Daoy (cell line): ENCODE data around the gene MRPL42. TPM values are rescaled to one million over a fixed set of nuclear protein-coding genes. Genes with fewer than 3 reads are reported as not detected.
"Not testable (repeated sequence)": the region's sequence is repeated elsewhere in the genome, so short reads cannot be mapped to it uniquely, and the experiment has no call there.

Experiments used
- DNase-seq: peaks from one replicate; pipeline ENCODE4 v3.0.0-alpha.2; 2015; ENCODE audit warnings: low read depth
- total RNA-seq: library from RNA; depleted of rRNA; stranded (reverse); fragments of >200 nt; shearing (Covaris generic); gene quantifications from 2 replicates; pipeline ENCODE4 v1.2.3, GENCODE V29; 2014

MRPL42 gene
- total RNA-seq, 1 experiment from 2014 or later, result 151 TPM

GRCh38 chr12:93443576-93443975 is 23.7 kb upstream of the MRPL42 start:
- DNase-seq, result no peak

GRCh38 chr12:93447555-93448290 is 19.6 kb upstream of the MRPL42 start:
- no peak for DNase-seq

- no peak for DNase-seq
These were observed 18.5 kb upstream of the MRPL42 start for GRCh38 chr12:93448796-93449195.

- DNase-seq, result no peak
These were observed 18.0 kb upstream of the MRPL42 start for GRCh38 chr12:93449277-93449676.

GRCh38 chr12:93451423-93452158 is 15.7 kb upstream of the MRPL42 start:
- no peak for DNase-seq

- DNase-seq, result peak; percentile 30
These were observed 13.7 kb upstream of the MRPL42 start for GRCh38 chr12:93453633-93454032.

- no peak for DNase-seq
These were observed 11.2 kb upstream of the MRPL42 start for GRCh38 chr12:93456077-93456476.

GRCh38 chr12:93459097-93459496 is 8.2 kb upstream of the MRPL42 start:
- no peak for DNase-seq

GRCh38 chr12:93460003-93460402 is 7.3 kb upstream of the MRPL42 start:
- DNase-seq, result no peak

- no peak for DNase-seq
These were observed 6.4 kb upstream of the MRPL42 start for GRCh38 chr12:93460902-93461301.

- peak; percentile 51 for DNase-seq
These were observed 5.8 kb upstream of the MRPL42 start for GRCh38 chr12:93461503-93461902.

GRCh38 chr12:93465841-93466240 is 1.5 kb upstream of the MRPL42 start:
- no peak for DNase-seq

- DNase-seq, result no peak
These were observed 526 bp upstream of the MRPL42 start for GRCh38 chr12:93466625-93467350.

- DNase-seq, result no peak
These were observed 676 bp downstream of the MRPL42 start for GRCh38 chr12:93468008-93468371.

GRCh38 chr12:93469386-93469785 is 2.1 kb downstream of the MRPL42 start:
- DNase-seq, result no peak

GRCh38 chr12:93476555-93476954 is 9.2 kb downstream of the MRPL42 start:
- no peak for DNase-seq

- no peak for DNase-seq
These were observed 15.4 kb downstream of the MRPL42 start for GRCh38 chr12:93482721-93483120.

GRCh38 chr12:93483151-93483807 is 16.0 kb downstream of the MRPL42 start:
- DNase-seq, result no peak

- DNase-seq, result peak; percentile 54
These were observed 17.1 kb downstream of the MRPL42 start for GRCh38 chr12:93484315-93484981.

GRCh38 chr12:93492808-93493207 is 25.5 kb downstream of the MRPL42 start:
- DNase-seq, result not testable (repeated sequence)

- DNase-seq, result no peak
These were observed 26.8 kb downstream of the MRPL42 start for GRCh38 chr12:93494096-93494495.

- no peak for DNase-seq
These were observed 30.1 kb downstream of the MRPL42 start for GRCh38 chr12:93497456-93497855.
